ENCODE measurements around the gene RGL4. TPM values are rescaled to one million over a fixed set of nuclear protein-coding genes. Genes with fewer than 3 reads are reported as not detected.

RGL4 gene
- total and polyA plus RNA-seq, 2 of the 13 experiments (the other 11 are each of a cell fraction or from before 2014, with no cell fraction given): not detected

DNA sequence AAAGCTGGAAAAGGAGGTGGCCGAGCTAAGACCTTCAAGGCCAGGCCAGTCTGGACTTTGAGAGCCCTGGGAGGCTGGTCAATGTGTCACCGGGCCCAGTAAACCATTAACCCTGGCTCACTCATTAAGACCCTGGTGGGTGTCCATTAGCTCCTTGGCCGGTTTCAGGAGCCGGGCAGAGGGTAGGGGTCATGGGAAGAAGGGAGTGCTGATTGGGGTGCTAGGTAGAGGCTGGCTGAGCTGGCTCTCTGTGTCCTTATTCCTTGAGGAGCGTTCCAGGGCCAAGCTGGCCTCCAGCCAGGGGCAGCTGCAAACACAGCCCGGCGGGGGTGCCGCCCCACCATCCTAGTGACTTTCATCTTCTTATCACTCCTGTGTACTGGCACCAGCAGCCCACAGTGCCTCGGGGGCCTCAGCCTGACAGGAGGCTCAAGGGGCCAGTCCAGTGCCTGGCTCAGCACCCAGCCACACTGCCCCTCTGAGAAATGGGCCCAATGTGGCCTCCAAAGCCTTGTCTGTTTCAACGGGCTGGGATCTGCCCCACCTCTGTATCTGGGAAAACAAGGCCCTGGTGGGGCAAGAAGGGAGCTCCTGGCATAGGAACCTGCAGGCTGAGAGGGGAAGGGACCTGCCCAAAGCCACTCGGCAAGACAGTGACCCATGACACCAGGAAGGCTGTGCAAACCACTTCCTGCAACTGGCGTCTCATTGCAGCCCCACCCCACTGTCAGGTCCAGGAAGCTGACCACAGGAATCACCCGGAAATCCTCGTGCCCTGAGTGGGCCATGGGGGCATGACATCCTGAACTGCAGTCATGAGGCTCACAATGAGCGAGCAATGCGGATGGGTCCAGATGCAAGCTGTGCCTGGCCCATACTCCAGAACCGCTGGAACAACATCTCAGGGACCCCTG is 15.1 kb upstream of the RGL4 start (continued):
- TF ChIP-seq, protein P1, sequence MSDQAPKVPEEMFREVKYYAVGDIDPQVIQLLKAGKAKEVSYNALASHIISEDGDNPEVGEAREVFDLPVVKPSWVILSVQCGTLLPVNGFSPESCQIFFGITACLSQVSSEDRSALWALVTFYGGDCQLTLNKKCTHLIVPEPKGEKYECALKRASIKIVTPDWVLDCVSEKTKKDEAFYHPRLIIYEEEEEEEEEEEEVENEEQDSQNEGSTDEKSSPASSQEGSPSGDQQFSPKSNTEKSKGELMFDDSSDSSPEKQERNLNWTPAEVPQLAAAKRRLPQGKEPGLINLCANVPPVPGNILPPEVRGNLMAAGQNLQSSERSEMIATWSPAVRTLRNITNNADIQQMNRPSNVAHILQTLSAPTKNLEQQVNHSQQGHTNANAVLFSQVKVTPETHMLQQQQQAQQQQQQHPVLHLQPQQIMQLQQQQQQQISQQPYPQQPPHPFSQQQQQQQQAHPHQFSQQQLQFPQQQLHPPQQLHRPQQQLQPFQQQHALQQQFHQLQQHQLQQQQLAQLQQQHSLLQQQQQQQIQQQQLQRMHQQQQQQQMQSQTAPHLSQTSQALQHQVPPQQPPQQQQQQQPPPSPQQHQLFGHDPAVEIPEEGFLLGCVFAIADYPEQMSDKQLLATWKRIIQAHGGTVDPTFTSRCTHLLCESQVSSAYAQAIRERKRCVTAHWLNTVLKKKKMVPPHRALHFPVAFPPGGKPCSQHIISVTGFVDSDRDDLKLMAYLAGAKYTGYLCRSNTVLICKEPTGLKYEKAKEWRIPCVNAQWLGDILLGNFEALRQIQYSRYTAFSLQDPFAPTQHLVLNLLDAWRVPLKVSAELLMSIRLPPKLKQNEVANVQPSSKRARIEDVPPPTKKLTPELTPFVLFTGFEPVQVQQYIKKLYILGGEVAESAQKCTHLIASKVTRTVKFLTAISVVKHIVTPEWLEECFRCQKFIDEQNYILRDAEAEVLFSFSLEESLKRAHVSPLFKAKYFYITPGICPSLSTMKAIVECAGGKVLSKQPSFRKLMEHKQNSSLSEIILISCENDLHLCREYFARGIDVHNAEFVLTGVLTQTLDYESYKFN (CRISPR knock-in tag; conservative IDR thresholded peaks at IDR 0.05): peak; percentile 86
- TF ChIP-seq ELF3 (CRISPR knock-in tag; IDR thresholded peaks at IDR 0.05) (no peak), SYNCRIP (IDR thresholded peaks at IDR 0.05; ENCODE audit: insufficient read depth, low read depth, low read length) (no peak), DNMT3B (CRISPR knock-in tag; conservative IDR thresholded peaks at IDR 0.05) (no peak), ZFP36L2 (CRISPR knock-in tag; IDR thresholded peaks at IDR 0.05) (no peak), SOX13 (IDR thresholded peaks at IDR 0.05) (no peak), SOX13 (CRISPR knock-in tag; conservative IDR thresholded peaks at IDR 0.05 in 1 of 2, IDR thresholded peaks at IDR 0.05 in 1 of 2) (peak in 1 of 2 experiments; percentile 29; a peak in 1 of 4 replicates), MBNL3 (CRISPR knock-in tag; conservative IDR thresholded peaks at IDR 0.05) (no peak), KLF12 (CRISPR knock-in tag; IDR thresholded peaks at IDR 0.05; ENCODE audit: borderline replicate concordance) (no peak; the same call in 1 of the 2 replicates), NCOA1 (CRISPR knock-in tag; IDR thresholded peaks at IDR 0.05) (no peak), NBN (conservative IDR thresholded peaks at IDR 0.05) (no peak), ZNF3 (CRISPR knock-in tag; IDR thresholded peaks at IDR 0.05) (no peak), GABPA (IDR thresholded peaks at IDR 0.05; ENCODE audit: low read depth, low read length) (no peak), GABPA (CRISPR knock-in tag; IDR thresholded peaks at IDR 0.05; ENCODE audit: low read depth) (no peak)
- TF ChIP-seq, protein P2, sequence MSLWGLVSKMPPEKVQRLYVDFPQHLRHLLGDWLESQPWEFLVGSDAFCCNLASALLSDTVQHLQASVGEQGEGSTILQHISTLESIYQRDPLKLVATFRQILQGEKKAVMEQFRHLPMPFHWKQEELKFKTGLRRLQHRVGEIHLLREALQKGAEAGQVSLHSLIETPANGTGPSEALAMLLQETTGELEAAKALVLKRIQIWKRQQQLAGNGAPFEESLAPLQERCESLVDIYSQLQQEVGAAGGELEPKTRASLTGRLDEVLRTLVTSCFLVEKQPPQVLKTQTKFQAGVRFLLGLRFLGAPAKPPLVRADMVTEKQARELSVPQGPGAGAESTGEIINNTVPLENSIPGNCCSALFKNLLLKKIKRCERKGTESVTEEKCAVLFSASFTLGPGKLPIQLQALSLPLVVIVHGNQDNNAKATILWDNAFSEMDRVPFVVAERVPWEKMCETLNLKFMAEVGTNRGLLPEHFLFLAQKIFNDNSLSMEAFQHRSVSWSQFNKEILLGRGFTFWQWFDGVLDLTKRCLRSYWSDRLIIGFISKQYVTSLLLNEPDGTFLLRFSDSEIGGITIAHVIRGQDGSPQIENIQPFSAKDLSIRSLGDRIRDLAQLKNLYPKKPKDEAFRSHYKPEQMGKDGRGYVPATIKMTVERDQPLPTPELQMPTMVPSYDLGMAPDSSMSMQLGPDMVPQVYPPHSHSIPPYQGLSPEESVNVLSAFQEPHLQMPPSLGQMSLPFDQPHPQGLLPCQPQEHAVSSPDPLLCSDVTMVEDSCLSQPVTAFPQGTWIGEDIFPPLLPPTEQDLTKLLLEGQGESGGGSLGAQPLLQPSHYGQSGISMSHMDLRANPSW (CRISPR knock-in tag; IDR thresholded peaks at IDR 0.05; ENCODE audit: borderline replicate concordance): no peak
- TF ChIP-seq, protein P3, sequence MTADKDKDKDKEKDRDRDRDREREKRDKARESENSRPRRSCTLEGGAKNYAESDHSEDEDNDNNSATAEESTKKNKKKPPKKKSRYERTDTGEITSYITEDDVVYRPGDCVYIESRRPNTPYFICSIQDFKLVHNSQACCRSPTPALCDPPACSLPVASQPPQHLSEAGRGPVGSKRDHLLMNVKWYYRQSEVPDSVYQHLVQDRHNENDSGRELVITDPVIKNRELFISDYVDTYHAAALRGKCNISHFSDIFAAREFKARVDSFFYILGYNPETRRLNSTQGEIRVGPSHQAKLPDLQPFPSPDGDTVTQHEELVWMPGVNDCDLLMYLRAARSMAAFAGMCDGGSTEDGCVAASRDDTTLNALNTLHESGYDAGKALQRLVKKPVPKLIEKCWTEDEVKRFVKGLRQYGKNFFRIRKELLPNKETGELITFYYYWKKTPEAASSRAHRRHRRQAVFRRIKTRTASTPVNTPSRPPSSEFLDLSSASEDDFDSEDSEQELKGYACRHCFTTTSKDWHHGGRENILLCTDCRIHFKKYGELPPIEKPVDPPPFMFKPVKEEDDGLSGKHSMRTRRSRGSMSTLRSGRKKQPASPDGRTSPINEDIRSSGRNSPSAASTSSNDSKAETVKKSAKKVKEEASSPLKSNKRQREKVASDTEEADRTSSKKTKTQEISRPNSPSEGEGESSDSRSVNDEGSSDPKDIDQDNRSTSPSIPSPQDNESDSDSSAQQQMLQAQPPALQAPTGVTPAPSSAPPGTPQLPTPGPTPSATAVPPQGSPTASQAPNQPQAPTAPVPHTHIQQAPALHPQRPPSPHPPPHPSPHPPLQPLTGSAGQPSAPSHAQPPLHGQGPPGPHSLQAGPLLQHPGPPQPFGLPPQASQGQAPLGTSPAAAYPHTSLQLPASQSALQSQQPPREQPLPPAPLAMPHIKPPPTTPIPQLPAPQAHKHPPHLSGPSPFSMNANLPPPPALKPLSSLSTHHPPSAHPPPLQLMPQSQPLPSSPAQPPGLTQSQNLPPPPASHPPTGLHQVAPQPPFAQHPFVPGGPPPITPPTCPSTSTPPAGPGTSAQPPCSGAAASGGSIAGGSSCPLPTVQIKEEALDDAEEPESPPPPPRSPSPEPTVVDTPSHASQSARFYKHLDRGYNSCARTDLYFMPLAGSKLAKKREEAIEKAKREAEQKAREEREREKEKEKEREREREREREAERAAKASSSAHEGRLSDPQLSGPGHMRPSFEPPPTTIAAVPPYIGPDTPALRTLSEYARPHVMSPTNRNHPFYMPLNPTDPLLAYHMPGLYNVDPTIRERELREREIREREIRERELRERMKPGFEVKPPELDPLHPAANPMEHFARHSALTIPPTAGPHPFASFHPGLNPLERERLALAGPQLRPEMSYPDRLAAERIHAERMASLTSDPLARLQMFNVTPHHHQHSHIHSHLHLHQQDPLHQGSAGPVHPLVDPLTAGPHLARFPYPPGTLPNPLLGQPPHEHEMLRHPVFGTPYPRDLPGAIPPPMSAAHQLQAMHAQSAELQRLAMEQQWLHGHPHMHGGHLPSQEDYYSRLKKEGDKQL (CRISPR knock-in tag; IDR thresholded peaks at IDR 0.05; ENCODE audit: low read depth): no peak
- TF ChIP-seq, protein P4, sequence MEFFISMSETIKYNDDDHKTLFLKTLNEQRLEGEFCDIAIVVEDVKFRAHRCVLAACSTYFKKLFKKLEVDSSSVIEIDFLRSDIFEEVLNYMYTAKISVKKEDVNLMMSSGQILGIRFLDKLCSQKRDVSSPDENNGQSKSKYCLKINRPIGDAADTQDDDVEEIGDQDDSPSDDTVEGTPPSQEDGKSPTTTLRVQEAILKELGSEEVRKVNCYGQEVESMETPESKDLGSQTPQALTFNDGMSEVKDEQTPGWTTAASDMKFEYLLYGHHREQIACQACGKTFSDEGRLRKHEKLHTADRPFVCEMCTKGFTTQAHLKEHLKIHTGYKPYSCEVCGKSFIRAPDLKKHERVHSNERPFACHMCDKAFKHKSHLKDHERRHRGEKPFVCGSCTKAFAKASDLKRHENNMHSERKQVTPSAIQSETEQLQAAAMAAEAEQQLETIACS (CRISPR knock-in tag; IDR thresholded peaks at IDR 0.05): no peak
